HCT116 (cell line): ENCODE measurements around the gene PBX1. TPM values are rescaled to one million over a fixed set of nuclear protein-coding genes. Genes with fewer than 3 reads are reported as not detected.

Experiments
- ATAC-seq: fragments of 200-7000 bp; cut with Tn5 transposase; 2 replicates; pipeline ENCODE4 v1.9.1; 2020; ENCODE audit warnings: mild to moderate bottlenecking, moderate library complexity
- BruUV-seq: library from RNA; stranded (reverse); fragments of 400-500 nt; replicated peaks from 2 replicates; lab custom pipeline; 2021; lab: Mats Ljungman, UMichigan
- CTCF ChIA-PET: fragments of 300-600 bp; sonication (Branson Sonifier 250); formaldehyde crosslinking; loops from one replicate; lab custom pipeline; 2021; ENCODE audit warnings: antibody characterized with exemption; lab: Charles Lee
- POLR2A ChIA-PET: fragments of 300-600, 350-600 bp; sonication (Branson Sonifier 250); formaldehyde crosslinking; loops from one replicate; lab custom pipeline; 2021; ENCODE audit warnings: antibody characterized with exemption; lab: Charles Lee
- RAD21 ChIA-PET, 2 experiments: fragments of 300-600 bp; sonication (Branson Sonifier 250); formaldehyde crosslinking; loops; one replicate each; lab custom pipeline; 2023; ENCODE audit warnings: low total read pairs in 2 of 2; ENCODE audit not compliant: uncharacterized antibody in 2 of 2, unreplicated experiment in 2 of 2, low non-redundant PET in 1 of 2; lab: Charles Lee
- DNase-seq: peaks from one replicate; pipeline ENCODE4 v3.0.0-alpha.2; 2010; ENCODE audit warnings: low read depth, low spot score
- H2AFZ ChIP-seq: fragments of 200-600 bp; shearing (Covaris generic), sonication (generic); 2 replicates; pipeline ENCODE4 v1.6.1; 2017; ENCODE audit warnings: low read depth, mixed run types, mixed read lengths, antibody characterized with exemption, low read length; ENCODE audit not compliant: poor library complexity, severe bottlenecking
- H3K27ac ChIP-seq: 2 replicates; pipeline ENCODE4 v1.5.1; 2012; ENCODE audit warnings: low read depth, low read length
- H3K27me3 ChIP-seq: fragments of 200-600 bp; sonication (generic); 2 replicates; pipeline ENCODE4 v1.6.1; 2016; ENCODE audit warnings: mixed run types, low read length, mixed read lengths; ENCODE audit not compliant: insufficient read depth
- H3K36me3 ChIP-seq, 2 experiments: fragments of 200-500 bp in 1 of 2; fragments of 200-600 bp in 1 of 2; sonication (Bioruptor generic) in 1 of 2; sonication (generic) in 1 of 2; 2 replicates each; pipeline versions ENCODE4 v1.5.1 to v1.6.1; 2014 to 2016; ENCODE audit warnings: low read length in 2 of 2, inconsistent platforms in 1 of 2, mixed read lengths in 1 of 2, mixed run types in 1 of 2; ENCODE audit not compliant: insufficient read depth in 2 of 2, control insufficient read depth in 1 of 2
- H3K4me1 ChIP-seq, 2 experiments: fragments of 200-600 bp in 1 of 2; sonication (generic) in 1 of 2; 2 replicates each; pipeline versions ENCODE4 v1.5.1 to v1.6.1; 2012 to 2017; ENCODE audit warnings: low read length in 2 of 2, inconsistent platforms in 1 of 2, mild to moderate bottlenecking in 1 of 2, mixed read lengths in 1 of 2, mixed run types in 1 of 2, moderate library complexity in 1 of 2; ENCODE audit not compliant: insufficient read depth in 2 of 2, control insufficient read depth in 1 of 2
- H3K4me2 ChIP-seq: fragments of 200-600 bp; sonication (generic); 2 replicates; pipeline ENCODE4 v1.6.1; 2017; ENCODE audit warnings: mixed run types, low read length, mixed read lengths
- H3K4me3 ChIP-seq, 2 experiments: fragments of 200-600 bp in 1 of 2; sonication (generic) in 1 of 2; replicated peaks in 1 of 2; 2 replicates each; pipeline ENCODE4 v1.5.1; 2011 to 2016; ENCODE audit warnings: low read length in 2 of 2, control low read depth in 1 of 2, low read depth in 1 of 2, mild to moderate bottlenecking in 1 of 2, mixed read lengths in 1 of 2, mixed run types in 1 of 2
- H3K79me2 ChIP-seq: fragments of 200-600 bp; sonication (generic); 2 replicates; pipeline ENCODE4 v1.6.1; 2017; ENCODE audit warnings: mild to moderate bottlenecking, mixed run types, low read length, moderate library complexity, mixed read lengths; ENCODE audit not compliant: insufficient read depth
- H3K9ac ChIP-seq: fragments of 200-600 bp; sonication (generic); 2 replicates; pipeline ENCODE4 v1.6.1; 2016; ENCODE audit warnings: low read length, mixed read lengths
- H3K9me2 ChIP-seq: fragments of 200-600 bp; sonication (generic), shearing (Covaris generic); 2 replicates; pipeline ENCODE4 v1.6.1; 2017; ENCODE audit warnings: mixed run types, mild to moderate bottlenecking, moderate library complexity; ENCODE audit not compliant: insufficient read depth
- H3K9me3 ChIP-seq, 2 experiments: fragments of 200-500 bp in 1 of 2; fragments of 200-600 bp in 1 of 2; sonication (Bioruptor generic) in 1 of 2; sonication (generic) in 1 of 2; 2 replicates each; pipeline ENCODE4 v1.6.1; 2014 to 2017; ENCODE audit warnings: low read length in 2 of 2, mixed read lengths in 2 of 2, inconsistent platforms in 1 of 2, low read depth in 1 of 2, mild to moderate bottlenecking in 1 of 2, mixed run types in 1 of 2, moderate library complexity in 1 of 2; ENCODE audit not compliant: control insufficient read depth in 1 of 2, insufficient read depth in 1 of 2
- H4K20me1 ChIP-seq: fragments of 200-600 bp; sonication (generic), shearing (Covaris generic); 2 replicates; pipeline ENCODE4 v1.6.1; 2017; ENCODE audit warnings: mixed run types, mild to moderate bottlenecking, moderate library complexity; ENCODE audit not compliant: insufficient read depth
- CBX3 ChIP-seq: IDR thresholded peaks from 2 replicates; pipeline ENCODE4 v1.6.1; 2012; ENCODE audit warnings: low read depth
- CEBPB ChIP-seq: IDR thresholded peaks from 2 replicates; pipeline ENCODE4 v1.6.1; 2012; ENCODE audit warnings: low read depth
- EGR1 ChIP-seq: IDR thresholded peaks from 2 replicates; pipeline ENCODE4 v1.6.1; 2012; ENCODE audit warnings: low read depth
- EZH2 ChIP-seq: fragments of 200-600 bp; sonication (generic); IDR thresholded peaks from 2 replicates; pipeline ENCODE4 v1.6.1; 2017; ENCODE audit warnings: antibody characterized with exemption, mixed run types
- JUND ChIP-seq: IDR thresholded peaks from 2 replicates; pipeline ENCODE4 v1.6.1; 2012
- POLR2AphosphoS5 ChIP-seq: IDR thresholded peaks from 2 replicates; pipeline ENCODE4 v1.6.1; 2011; ENCODE audit warnings: mild to moderate bottlenecking, low read depth, low read length, moderate library complexity
- REST ChIP-seq: IDR thresholded peaks from 2 replicates; pipeline ENCODE4 v1.6.1; 2012; ENCODE audit warnings: low read depth
- SIN3A ChIP-seq: IDR thresholded peaks from 2 replicates; pipeline ENCODE4 v1.6.1; 2012; ENCODE audit warnings: low read depth
- SP1 ChIP-seq: IDR thresholded peaks from 2 replicates; pipeline ENCODE4 v1.6.1; 2012; ENCODE audit warnings: low read depth
- SRF ChIP-seq: IDR thresholded peaks from 2 replicates; pipeline ENCODE4 v1.6.1; 2012; ENCODE audit warnings: low read depth
- YY1 ChIP-seq: IDR thresholded peaks from 2 replicates; pipeline ENCODE4 v1.6.1; 2011; ENCODE audit warnings: low read length, low read depth, moderate library complexity, mild to moderate bottlenecking; ENCODE audit not compliant: insufficient replicate concordance; ENCODE audit errors: extremely low read depth
- ZFX ChIP-seq: fragments of 450-650 bp; IDR thresholded peaks from 2 replicates; pipeline ENCODE4 v1.6.1; 2017
- intact Hi-C: fragments of 100-400 bp; cut with micrococcal nuclease; formaldehyde crosslinking; loops from 2 replicates; pipeline ENCODE4 v1.10.0; 2022
- total RNA-seq: library from RNA; stranded (reverse); gene quantifications from one replicate; pipeline ENCODE4 v1.2.1, GENCODE V29; 2021; ENCODE audit not compliant: unreplicated experiment

Gene PBX1
- total RNA-seq, 1 experiment from 2014 or later, result 29.6 TPM

- TF ChIP-seq CBX3, result no peak
- Histone ChIP-seq H3K9ac (no peak overlapping the region), H3K27ac (no peak overlapping the region), H3K27me3 (no peaks in the 10 kb centered on the region), H3K9me2 (no peaks in the 10 kb centered on the region), H4K20me1 (no peaks in the 10 kb centered on the region), H3K79me2 (no peaks in the 10 kb centered on the region), H3K4me2 (no peak overlapping the region), H3K4me1 (peaks cover 0 to 7% of the 10 kb centered on the region in 2 experiments; a peak in 2 of 4 replicates), H2AFZ (no peak overlapping the region), H3K9me3 (no peaks in the 10 kb centered on the region), H3K4me3 (no peak overlapping the region), H3K36me3 (no peaks in the 10 kb centered on the region)
- ChIA-PET CTCF (no interaction called here), POLR2A (no interaction called here), RAD21 (no interaction called here)
- no peak for DNase-seq
- intact Hi-C loops, result no loop called here
- no peak for ATAC-seq
- BruUV-seq, result no TSS peak
These were observed 141.0 kb downstream of the PBX1 start for GRCh38 chr1:164699815-164700491.

DNA sequence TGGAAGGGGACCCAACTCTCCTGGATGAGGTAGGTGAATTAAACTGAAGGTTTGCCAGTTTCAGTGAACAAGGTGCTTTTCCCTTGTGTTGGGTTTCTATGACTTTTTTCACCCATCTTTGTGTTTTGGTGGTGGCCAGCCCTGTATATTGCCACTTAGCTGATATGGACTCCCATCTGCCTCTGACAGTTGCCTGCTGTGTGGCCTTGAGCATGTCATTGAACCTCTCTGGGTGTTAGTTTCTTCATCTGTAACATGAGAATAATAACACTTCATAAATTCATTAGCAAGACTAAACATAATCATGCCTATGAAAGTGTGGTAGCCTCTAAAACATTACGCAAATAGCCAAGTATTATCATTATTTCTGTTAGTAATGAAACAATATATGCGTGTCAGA is 141.7 kb downstream of the PBX1 start:
- H3K9ac ChIP-seq, result no peak overlapping the region
- no peaks in the 10 kb centered on the region for H3K9me3 ChIP-seq
- no peak overlapping the region for H3K4me3 ChIP-seq
- no peaks in the 10 kb centered on the region for H3K79me2 ChIP-seq
- intact Hi-C loops, result no loop called here
- no peaks in the 10 kb centered on the region for H3K36me3 ChIP-seq
- no peaks in the 10 kb centered on the region for H3K27me3 ChIP-seq
- H3K4me2 ChIP-seq, result no peak overlapping the region
- no peaks in the 10 kb centered on the region for H4K20me1 ChIP-seq
- TF ChIP-seq CEBPB (no peak), EZH2 (no peak), ZFX (no peak), SRF (no peak), POLR2AphosphoS5 (no peak), CBX3 (no peak), REST (no peak), JUND (no peak), SIN3A (no peak), YY1 (no peak), SP1 (no peak), EGR1 (no peak)
- TF ChIP-seq, all 23 proteins: peak for 0
- Histone ChIP-seq H3K9me2 (no peaks in the 10 kb centered on the region), H2AFZ (no peak overlapping the region), H3K4me1 (peaks cover 0 to 9% of the 10 kb centered on the region in 2 experiments; a peak in 2 of 4 replicates), H3K27ac (no peak overlapping the region)
- BruUV-seq, result no TSS peak
- ATAC-seq, result no peak
- POLR2A ChIA-PET, result no interaction called here
- RAD21 ChIA-PET, result no interaction called here
- CTCF ChIA-PET, result no interaction called here
- no peak for DNase-seq
